ENCODE data around the gene APOH. TPM values are rescaled to one million over a fixed set of nuclear protein-coding genes. Genes with fewer than 3 reads are reported as not detected.
A peak's percentile ranks its signal among the peaks of the same experiment; 100 is the strongest.

APOH gene
- total and polyA plus RNA-seq, 2 of the 8 experiments (the other 6 are each of a cell fraction or from before 2014, with no cell fraction given): not detected

DNA sequence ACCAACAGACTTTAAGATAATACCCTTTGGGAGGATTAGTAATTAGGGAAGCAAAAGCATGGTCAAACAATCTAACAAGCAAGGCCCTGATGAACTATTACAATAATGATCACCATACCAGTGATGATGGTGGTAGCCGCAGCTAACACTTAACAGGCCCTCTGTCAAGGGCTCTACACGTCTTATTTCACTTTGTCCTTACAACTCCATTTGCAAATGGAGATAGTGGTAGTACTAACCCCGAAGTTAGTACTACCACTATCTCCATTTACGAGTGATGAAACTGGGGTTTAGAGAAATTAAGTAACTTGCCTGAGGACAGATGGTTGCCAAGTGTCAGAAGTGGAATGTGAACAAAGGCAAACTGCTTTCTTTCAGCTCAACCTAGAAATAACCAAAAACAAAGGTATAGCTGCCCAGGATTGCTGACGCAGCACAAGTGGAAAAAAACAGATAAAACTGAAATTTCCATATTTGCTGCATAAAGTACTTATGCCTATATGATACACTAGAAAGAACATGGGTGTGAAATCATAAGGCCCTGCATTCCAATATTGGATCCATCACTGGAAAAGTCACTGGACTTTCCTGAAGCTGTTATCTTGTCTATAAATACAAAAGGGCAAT is 61.9 kb downstream of the APOH start:
- H4K5ac ChIP-seq (ENCODE audit: insufficient read length, low read depth, low read length): no peak overlapping the region
- DNase-seq (ENCODE audit: low read depth in 1 of 2, low spot score in 2 of 2) (no peak), FAIRE-seq (no peak)
- H2BK20ac ChIP-seq (ENCODE audit: low read length): no peak overlapping the region
- no peak overlapping the region for H3K9ac ChIP-seq (replicated peaks in 1 of 4; ENCODE audit: extremely low read depth in 1 of 4, low read depth in 3 of 4, low read length in 3 of 4)
- no peaks in the 10 kb centered on the region for H3K79me2 ChIP-seq (ENCODE audit: control insufficient read depth in 1 of 2, insufficient read depth in 2 of 2, low read length in 2 of 2)
- no peaks in the 10 kb centered on the region for H3K79me1 ChIP-seq (ENCODE audit: low read depth, low read length)
- no peak overlapping the region for H3K4me2 ChIP-seq (ENCODE audit: insufficient read depth in 1 of 2, low read depth in 2 of 2, low read length in 2 of 2)
- no peak overlapping the region for H2BK120ac ChIP-seq (replicated peaks; ENCODE audit: low read depth, low read length)
- H3K14ac ChIP-seq (ENCODE audit: insufficient read length): no peak overlapping the region
- H3K4me1 ChIP-seq (replicated peaks in 1 of 4; ENCODE audit: control insufficient read depth in 3 of 4, insufficient read depth in 4 of 4, low read length in 3 of 4): no peaks in the 10 kb centered on the region
- H3K27me3 ChIP-seq (replicated peaks in 1 of 4; ENCODE audit: control insufficient read depth in 3 of 4, extremely low read depth in 1 of 4, insufficient read depth in 3 of 4, low read length in 3 of 4): no peaks in the 10 kb centered on the region
- no peak overlapping the region for H4K8ac ChIP-seq (ENCODE audit: extremely low read depth, insufficient read depth, low read length)
- H2BK12ac ChIP-seq (ENCODE audit: low read depth, low read length): no peak overlapping the region
- no peak overlapping the region for H2BK5ac ChIP-seq (ENCODE audit: low read depth, low read length)
- no peak overlapping the region for H2AFZ ChIP-seq (ENCODE audit: low read length)
- no peak overlapping the region for H3K4ac ChIP-seq (replicated peaks; ENCODE audit: insufficient read length, low read depth, low read length)
- no peak overlapping the region for H3K18ac ChIP-seq (ENCODE audit: extremely low read depth, low read length)
- no peak overlapping the region for H2AK5ac ChIP-seq (ENCODE audit: low read depth, low read length)
- H3K4me3 ChIP-seq (ENCODE audit: extremely low read depth in 1 of 4, insufficient read depth in 2 of 4, low read depth in 3 of 4, low read length in 4 of 4): no peak overlapping the region
- ChIA-PET CTCF (ENCODE audit: partially characterized antibody) (interaction anchor here (1.0 to 1.2 kb wide), 3 partner anchors 17 to 934 kb away, joined by 3 read pairs; no protein-coding TSS in a partner anchor), POLR2A (ENCODE audit: partially characterized antibody) (no interaction called here)
- H2BK15ac ChIP-seq (ENCODE audit: low read length): no peak overlapping the region
- no peaks in the 10 kb centered on the region for H3K36me3 ChIP-seq (ENCODE audit: control insufficient read depth in 2 of 4, insufficient read depth in 4 of 4, low read length in 3 of 4)
- H4K20me1 ChIP-seq (replicated peaks in 1 of 2; ENCODE audit: control insufficient read depth in 1 of 2, insufficient read depth in 2 of 2, low read length in 2 of 2): no peaks in the 10 kb centered on the region
- WGBS, 2 experiments (ENCODE audit: extremely low coverage in 1 of 2, insufficient coverage in 1 of 2, insufficient read length in 1 of 2, insufficient replicate concordance in 2 of 2, low coverage in 1 of 2, low lambda C conversion rate in 2 of 2, missing lambda C conversion rate in 1 of 2): 64% methylated on average over 5 of the region's 5 CpGs; no CpG with 5 or more reads in 1 of the 2 experiments
- no peak overlapping the region for H3K23ac ChIP-seq (ENCODE audit: insufficient read length)
- no peak overlapping the region for H3K27ac ChIP-seq (ENCODE audit: low read depth, low read length)
- no peak overlapping the region for H3K56ac ChIP-seq (replicated peaks; ENCODE audit: insufficient read length, low read depth, low read length)
- H3K23me2 ChIP-seq (ENCODE audit: low read depth, low read length): no peaks in the 10 kb centered on the region
- no peak overlapping the region for H4K91ac ChIP-seq (replicated peaks; ENCODE audit: insufficient read length, low read length)
- 0 out of 2 replicates have a peak, but pooled peaks have one; percentile 30 for TF ChIP-seq MAFK (IDR thresholded peaks at IDR 0.05; ENCODE audit: low read depth, low read length)
- no peak for TF ChIP-seq RFX5 (IDR thresholded peaks at IDR 0.05; ENCODE audit: borderline replicate concordance, low read depth, low read length)
- no peaks in the 10 kb centered on the region for H3K9me3 ChIP-seq (ENCODE audit: insufficient read depth in 2 of 2, low read depth in 1 of 2, low read length in 1 of 2)

Measured in H1 (cell line).